Mesendoderm (in vitro differentiated cells): ENCODE results near the gene GTPBP3.
A peak's percentile ranks its signal among the peaks of the same experiment; 100 is the strongest.

Source experiments
- DNase-seq: peaks from one replicate; pipeline ENCODE4 v3.0.0; 2013
- H2AK5ac ChIP-seq: 2 replicates; pipeline ENCODE4 v1.6.1; 2013; ENCODE audit warnings: low read length, inconsistent platforms
- H2BK120ac ChIP-seq: 2 replicates; pipeline ENCODE4 v1.6.1; 2013; ENCODE audit warnings: low read depth, mild to moderate bottlenecking, low read length, moderate library complexity, mixed read lengths
- H2BK15ac ChIP-seq: replicated peaks from 2 replicates; pipeline ENCODE4 v1.6.1; 2013; ENCODE audit warnings: low read depth, mild to moderate bottlenecking, moderate library complexity
- H2BK5ac ChIP-seq: 2 replicates; pipeline ENCODE4 v1.6.1; 2013; ENCODE audit warnings: low read length, inconsistent platforms
- H3K18ac ChIP-seq: 2 replicates; pipeline ENCODE4 v1.6.1; 2013; ENCODE audit warnings: mild to moderate bottlenecking, low read length, mixed read lengths
- H3K23ac ChIP-seq: one replicate; pipeline ENCODE4 v1.6.1; 2013; ENCODE audit warnings: low read length
- H3K27ac ChIP-seq: 2 replicates; pipeline ENCODE4 v1.5.1; 2013; ENCODE audit warnings: low read depth, mild to moderate bottlenecking, inconsistent platforms, low read length, moderate library complexity
- H3K27me3 ChIP-seq: 2 replicates; pipeline ENCODE4 v1.6.1; 2013; ENCODE audit warnings: low read length, control low read depth, mild to moderate bottlenecking, inconsistent platforms; ENCODE audit not compliant: insufficient read depth, poor library complexity
- H3K36me3 ChIP-seq: 2 replicates; pipeline ENCODE4 v1.6.1; 2013; ENCODE audit warnings: low read length, inconsistent platforms; ENCODE audit not compliant: control insufficient read depth, insufficient read depth
- H3K4ac ChIP-seq: one replicate; pipeline ENCODE4 v1.6.1; 2013; ENCODE audit warnings: low read depth, mild to moderate bottlenecking, low read length, moderate library complexity
- H3K4me1 ChIP-seq: 2 replicates; pipeline ENCODE4 v1.6.1; 2013; ENCODE audit warnings: low read depth, low read length, inconsistent platforms; ENCODE audit not compliant: control insufficient read depth
- H3K4me2 ChIP-seq: 2 replicates; pipeline ENCODE4 v1.6.1; 2013; ENCODE audit warnings: low read length
- H3K4me3 ChIP-seq: 2 replicates; pipeline ENCODE4 v1.5.1; 2013; ENCODE audit warnings: mild to moderate bottlenecking, low read length
- H3K56ac ChIP-seq: one replicate; pipeline ENCODE4 v1.6.1; 2013; ENCODE audit warnings: low read length
- H3K79me1 ChIP-seq: 2 replicates; pipeline ENCODE4 v1.6.1; 2013; ENCODE audit warnings: low read length, inconsistent platforms
- H3K79me2 ChIP-seq: 2 replicates; pipeline ENCODE4 v1.6.1; 2013; ENCODE audit warnings: mild to moderate bottlenecking, low read length; ENCODE audit not compliant: control insufficient read depth, insufficient read depth
- H3K9ac ChIP-seq: 2 replicates; pipeline ENCODE4 v1.6.1; 2013; ENCODE audit warnings: low read length, inconsistent platforms
- H4K5ac ChIP-seq: one replicate; pipeline ENCODE4 v1.6.1; 2013; ENCODE audit warnings: low read length
- H4K8ac ChIP-seq: one replicate; pipeline ENCODE4 v1.6.1; 2013; ENCODE audit warnings: low read depth, mild to moderate bottlenecking, control low read depth, low read length, moderate library complexity
- WGBS: extraction: QIAGEN DNeasy Blood & Tissue Kit; methylation state at CpG from one replicate; pipeline ENCODE4 v1.1.7; 2013; ENCODE audit warnings: low lambda C conversion rate, missing lambda C conversion rate; ENCODE audit not compliant: insufficient coverage; ENCODE audit errors: extremely low coverage; 5-methylcytosine and 5-hydroxymethylcytosine counted together

The GTPBP3 gene

GRCh38 chr19:17325133-17325532 lies 12.2 kb upstream of the GTPBP3 start:
- no peak overlapping the region for H2BK120ac ChIP-seq
- H3K56ac ChIP-seq: no peak overlapping the region
- H2AK5ac ChIP-seq: no peak overlapping the region
- no peak overlapping the region for H3K4ac ChIP-seq
- WGBS: no CpG with 5 or more reads among the region's 20 CpGs
- no peaks in the 10 kb centered on the region for H3K79me1 ChIP-seq
- H3K4me2 ChIP-seq: no peak overlapping the region
- H3K18ac ChIP-seq: no peak overlapping the region
- H2BK15ac ChIP-seq: no peak overlapping the region
- H3K4me1 ChIP-seq: no peaks in the 10 kb centered on the region
- no peak overlapping the region for H2BK5ac ChIP-seq
- DNase-seq: no peak
- H3K36me3 ChIP-seq: peaks cover 1% of the 10 kb centered on the region
- no peaks in the 10 kb centered on the region for H3K27me3 ChIP-seq
- no peak overlapping the region for H4K8ac ChIP-seq
- H3K23ac ChIP-seq: no peak overlapping the region
- H3K27ac ChIP-seq: no peak overlapping the region
- no peak overlapping the region for H3K9ac ChIP-seq
- H3K79me2 ChIP-seq: no peaks in the 10 kb centered on the region
- H4K5ac ChIP-seq: no peak overlapping the region
- no peak overlapping the region for H3K4me3 ChIP-seq

GRCh38 chr19:17325881-17326594 lies 11.3 kb upstream of the GTPBP3 start:
- no CpG with 5 or more reads among the region's 17 CpGs for WGBS
- no peak overlapping the region for H4K8ac ChIP-seq
- peak overlapping the region; percentile 49 for H3K56ac ChIP-seq
- no peak overlapping the region for H3K4me3 ChIP-seq
- no peak for DNase-seq
- no peak overlapping the region for H2BK5ac ChIP-seq
- H3K4ac ChIP-seq: no peak overlapping the region
- no peak overlapping the region for H3K23ac ChIP-seq
- H3K79me2 ChIP-seq: no peaks in the 10 kb centered on the region
- H3K9ac ChIP-seq: no peak overlapping the region
- no peak overlapping the region for H4K5ac ChIP-seq
- no peaks in the 10 kb centered on the region for H3K27me3 ChIP-seq
- no peak overlapping the region for H3K4me2 ChIP-seq
- no peak overlapping the region for H3K27ac ChIP-seq
- no peak overlapping the region for H2AK5ac ChIP-seq
- H2BK120ac ChIP-seq: no peak overlapping the region
- H3K36me3 ChIP-seq: no peaks in the 10 kb centered on the region
- H3K18ac ChIP-seq: no peak overlapping the region
- H3K79me1 ChIP-seq: no peaks in the 10 kb centered on the region
- H3K4me1 ChIP-seq: no peaks in the 10 kb centered on the region
- H2BK15ac ChIP-seq: no peak overlapping the region

- no peak overlapping the region for H3K4me3 ChIP-seq
- H2BK120ac ChIP-seq: no peak overlapping the region
- H3K23ac ChIP-seq: no peak overlapping the region
- WGBS: no CpG with 5 or more reads among the region's 11 CpGs
- H3K27ac ChIP-seq: no peak overlapping the region
- no peak overlapping the region for H3K56ac ChIP-seq
- no peak overlapping the region for H3K4ac ChIP-seq
- H3K27me3 ChIP-seq: no peaks in the 10 kb centered on the region
- no peak overlapping the region for H4K8ac ChIP-seq
- no peak overlapping the region for H2AK5ac ChIP-seq
- no peaks in the 10 kb centered on the region for H3K79me2 ChIP-seq
- H3K9ac ChIP-seq: no peak overlapping the region
- H2BK15ac ChIP-seq: no peak overlapping the region
- H3K4me2 ChIP-seq: no peak overlapping the region
- no peak overlapping the region for H3K18ac ChIP-seq
- H3K4me1 ChIP-seq: no peaks in the 10 kb centered on the region
- no peak overlapping the region for H4K5ac ChIP-seq
- H3K79me1 ChIP-seq: no peaks in the 10 kb centered on the region
- H2BK5ac ChIP-seq: no peak overlapping the region
- DNase-seq: peak; percentile 89
- no peaks in the 10 kb centered on the region for H3K36me3 ChIP-seq
These were observed 10.8 kb upstream of the GTPBP3 start for GRCh38 chr19:17326595-17326966.

- Histone ChIP-seq H3K23ac (no peak overlapping the region), H3K27ac (peak overlapping the region; percentile 49)
These were observed 10.2 kb upstream of the GTPBP3 start for GRCh38 chr19:17327068-17327653.

GRCh38 chr19:17327654-17328516 lies 9.5 kb upstream of the GTPBP3 start:
- no peaks in the 10 kb centered on the region for H3K4me1 ChIP-seq
- H4K8ac ChIP-seq: no peak overlapping the region
- WGBS: no CpG with 5 or more reads among the region's 64 CpGs
- no peaks in the 10 kb centered on the region for H3K36me3 ChIP-seq
- peak overlapping the region; percentile 89 for H3K18ac ChIP-seq
- no peak overlapping the region for H2BK15ac ChIP-seq
- H3K4me2 ChIP-seq: peak overlapping the region; percentile 70
- H3K79me2 ChIP-seq: no peaks in the 10 kb centered on the region
- H3K23ac ChIP-seq: peak overlapping the region; percentile 45
- H3K4me3 ChIP-seq: peak overlapping the region; percentile 55
- H3K27ac ChIP-seq: peak overlapping the region; percentile 86
- H3K4ac ChIP-seq: peak overlapping the region; percentile 41
- H3K27me3 ChIP-seq: no peaks in the 10 kb centered on the region
- DNase-seq: peak; percentile 98
- peak overlapping the region; percentile 82 for H3K56ac ChIP-seq
- no peaks in the 10 kb centered on the region for H3K79me1 ChIP-seq
- H4K5ac ChIP-seq: no peak overlapping the region
- no peak overlapping the region for H2BK5ac ChIP-seq
- H2BK120ac ChIP-seq: peak overlapping the region; percentile 5
- H3K9ac ChIP-seq: peak overlapping the region; percentile 76
- H2AK5ac ChIP-seq: no peak overlapping the region

More at GRCh38 chr19:17327068-17327653, 10.2 kb upstream of the GTPBP3 start:
- H3K27me3 ChIP-seq: no peaks in the 10 kb centered on the region
- no peaks in the 10 kb centered on the region for H3K4me1 ChIP-seq
- no CpG with 5 or more reads among the region's 27 CpGs for WGBS
- H3K79me1 ChIP-seq: no peaks in the 10 kb centered on the region
- H2BK120ac ChIP-seq: no peak overlapping the region
- H3K18ac ChIP-seq: no peak overlapping the region
- H2BK5ac ChIP-seq: no peak overlapping the region
- no peak overlapping the region for H3K4ac ChIP-seq
- H3K56ac ChIP-seq: peak overlapping the region; percentile 66
- H2AK5ac ChIP-seq: no peak overlapping the region
- peak overlapping the region; percentile 64 for H3K4me2 ChIP-seq
- H3K9ac ChIP-seq: peak overlapping the region; percentile 53
- no peak overlapping the region for H4K8ac ChIP-seq
- no peak overlapping the region for H3K4me3 ChIP-seq
- H4K5ac ChIP-seq: no peak overlapping the region
- no peaks in the 10 kb centered on the region for H3K36me3 ChIP-seq
- H2BK15ac ChIP-seq: no peak overlapping the region
- no peaks in the 10 kb centered on the region for H3K79me2 ChIP-seq
- no peak for DNase-seq
